ENCODE data around the gene PRC1. TPM values are rescaled to one million over a fixed set of nuclear protein-coding genes. Genes with fewer than 3 reads are reported as not detected.
A peak's percentile ranks its signal among the peaks of the same experiment; 100 is the strongest.

The PRC1 gene
- total and polyA plus RNA-seq, 3 donors from 2014 or later = 74.3 to 111 (median 104) TPM

- intact Hi-C loops (cut with DNase I; ENCODE audit: low total_unique reads) = no loop called here
- no peaks in the 10 kb centered on the region for H3K36me3 ChIP-seq (ENCODE audit: low read depth, missing control alignments)
- DNase-seq = no peak
Observed at GRCh38 chr15:90938261-90938660, 56.1 kb downstream of the PRC1 start.

GRCh38 chr15:90936823-90937222 is 57.5 kb downstream of the PRC1 start:
- Histone ChIP-seq H3K36me3 (ENCODE audit: low read depth, missing control alignments) (no peaks in the 10 kb centered on the region), H3K27ac (no peak overlapping the region), H3K27me3 (no peaks in the 10 kb centered on the region), H3K9me3 (no peaks in the 10 kb centered on the region), H3K4me3 (no peak overlapping the region), H3K4me1 (peaks cover 26% of the 10 kb centered on the region)
- DNase-seq = no peak
- WGBS, 2 donors = 72 to 89% methylated on average over 1 of the region's 1 CpG
- intact Hi-C loops (cut with DNase I; ENCODE audit: low total_unique reads) = no loop called here
- no peak for TF ChIP-seq CTCF (IDR thresholded peaks at IDR 0.05)
- TF ChIP-seq POLR2A (IDR thresholded peaks at IDR 0.05) = no peak

More at GRCh38 chr15:90938261-90938660, 56.1 kb downstream of the PRC1 start:
- Histone ChIP-seq H3K27ac (no peak overlapping the region), H3K27me3 (no peaks in the 10 kb centered on the region), H3K9me3 (no peaks in the 10 kb centered on the region), H3K4me1 (peaks cover 19% of the 10 kb centered on the region), H3K4me3 (no peak overlapping the region)
- WGBS, 2 donors = 91 to 94% methylated on average over 5 of the region's 5 CpGs
- TF ChIP-seq POLR2A (IDR thresholded peaks at IDR 0.05) (no peak), CTCF (IDR thresholded peaks at IDR 0.05) (no peak)

DNA sequence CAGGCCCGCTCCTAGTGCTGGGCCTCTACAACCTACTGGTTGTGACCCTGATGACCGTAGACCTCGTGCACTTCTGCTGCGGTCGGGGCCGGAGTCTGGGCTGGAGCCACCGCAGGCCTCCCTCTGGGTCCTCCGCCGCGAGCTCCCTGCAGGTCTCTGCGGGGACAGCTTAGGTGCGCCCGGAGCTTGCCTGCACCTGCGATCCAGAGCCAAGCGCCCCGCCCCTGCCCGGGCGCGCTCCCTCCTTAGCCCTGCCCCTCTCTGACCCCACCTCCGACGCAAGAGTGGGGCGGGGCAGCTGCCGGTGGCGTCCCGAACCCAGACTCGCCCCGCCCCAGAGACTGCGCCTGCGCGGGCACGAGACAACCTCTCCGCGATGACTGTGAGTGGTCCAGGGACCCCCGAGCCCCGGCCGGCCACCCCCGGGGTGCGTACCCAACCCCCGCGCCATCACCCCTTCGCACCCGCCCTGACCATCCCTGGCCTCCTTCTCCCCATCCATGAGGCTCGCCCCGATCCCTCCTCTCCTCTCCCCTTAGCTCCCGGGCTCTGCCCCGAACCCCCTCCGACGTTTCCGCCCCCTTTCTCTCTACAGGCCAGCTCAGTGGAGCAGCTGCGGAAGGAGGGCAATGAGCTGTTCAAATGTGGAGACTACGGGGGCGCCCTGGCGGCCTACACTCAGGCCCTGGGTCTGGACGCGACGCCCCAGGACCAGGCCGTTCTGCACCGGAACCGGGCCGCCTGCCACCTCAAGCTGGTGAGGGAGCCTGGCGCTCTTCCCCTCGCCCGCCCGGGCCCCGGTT is 59.2 kb downstream of the PRC1 start, which contains the start of gene UNC45A:
UNC45A (plus strand) TSS at position 337 of the 803 bp plus-strand sequence; CDS start at position 377, 40 bp downstream.
- intact Hi-C loops (cut with DNase I; ENCODE audit: low total_unique reads) = no loop called here
- H3K4me3 ChIP-seq = peak within 1 kb of the TSS; percentile 62 to 72
- peak within 1 kb of the TSS; percentile 63 to 87 for H3K27ac ChIP-seq
- H3K9me3 ChIP-seq = no peaks in the 10 kb centered on the region
- no peaks in the 10 kb centered on the region for H3K27me3 ChIP-seq
- WGBS, 2 donors = 0 to 4% methylated on average over 3 to 37 of the region's 65 CpGs
- peaks cover 41% of the 10 kb centered on the region for H3K4me1 ChIP-seq
- peak; percentile 95 for DNase-seq
- TF ChIP-seq CTCF (IDR thresholded peaks at IDR 0.05) (no peak), POLR2A (IDR thresholded peaks at IDR 0.05) (no peak)
- H3K36me3 ChIP-seq (ENCODE audit: low read depth, missing control alignments) = no peaks in the 10 kb centered on the region

DNA sequence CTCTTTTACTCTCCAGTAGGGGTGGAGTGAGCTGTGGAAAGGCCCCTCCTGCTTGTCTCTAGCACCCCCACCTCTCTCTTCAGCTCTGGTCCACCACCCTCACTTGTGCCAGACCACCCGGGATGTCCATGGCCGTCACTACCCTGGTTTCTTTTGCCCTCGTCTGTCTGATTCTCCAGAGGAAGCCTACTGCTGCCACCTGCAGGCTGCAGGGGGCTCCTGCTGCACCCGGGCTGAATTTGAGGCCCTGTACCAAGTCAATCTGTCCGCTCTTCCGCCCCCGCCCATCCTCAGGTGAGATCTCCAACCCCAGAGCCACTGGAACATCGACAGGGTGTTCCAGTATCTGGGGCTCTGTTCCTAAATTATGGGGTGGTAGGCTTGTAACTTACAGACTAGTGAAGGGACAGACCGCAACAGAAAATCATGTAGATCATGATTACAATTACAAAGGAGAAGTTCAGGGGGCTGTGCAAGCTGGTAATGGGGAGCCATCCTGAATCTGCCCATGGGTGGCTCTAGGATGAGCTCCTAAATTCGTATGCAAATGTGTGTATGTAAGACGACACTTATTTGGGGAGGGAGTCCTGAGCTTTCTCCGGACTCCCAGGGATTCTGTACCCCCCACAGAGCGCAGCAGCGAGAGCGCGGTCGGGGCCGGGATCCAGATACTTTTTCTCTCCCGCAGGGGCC is 59.9 kb downstream of the PRC1 start:
- H3K9me3 ChIP-seq = no peaks in the 10 kb centered on the region
- 1% methylated on average over 12 to 19 of the region's 19 CpGs for WGBS, 2 donors
- DNase-seq = peak; percentile 89
- peak overlapping the region; percentile 63 to 87 for H3K27ac ChIP-seq
- no peaks in the 10 kb centered on the region for H3K27me3 ChIP-seq
- peak overlapping the region; percentile 62 to 72 for H3K4me3 ChIP-seq
- H3K4me1 ChIP-seq = peaks cover 41% of the 10 kb centered on the region
- TF ChIP-seq POLR2A (IDR thresholded peaks at IDR 0.05) = no peak
- peak; percentile 56 to 81 (median 63) for TF ChIP-seq CTCF (IDR thresholded peaks at IDR 0.05)
- H3K36me3 ChIP-seq (ENCODE audit: low read depth, missing control alignments) = no peaks in the 10 kb centered on the region
- intact Hi-C loops (cut with DNase I; ENCODE audit: low total_unique reads) = no loop called here

Measured in testis (tissue), 3 donors.